Sigmoid colon (tissue), 7 donors: Measurements from ENCODE around the gene TSPYL4. TPM values are rescaled to one million over a fixed set of nuclear protein-coding genes. Genes with fewer than 3 reads are reported as not detected.

Source experiments
- DNase-seq: peaks from one replicate; pipeline ENCODE4 v3.0.0-alpha.2; 2019
- H3K27ac ChIP-seq, 4 donors: fragments of 200-600 bp; sonication (generic); one replicate each; pipeline ENCODE4 v1.5.1; 2016 to 2019; ENCODE audit warnings: mild to moderate bottlenecking in 1 of 4
- H3K27me3 ChIP-seq, 3 donors: fragments of 200-600 bp; sonication (generic); one replicate each; pipeline ENCODE4 v1.5.1; 2019; ENCODE audit warnings: mild to moderate bottlenecking in 1 of 3
- H3K36me3 ChIP-seq, 4 donors: fragments of 200-600 bp; sonication (generic); one replicate each; pipeline ENCODE4 v1.5.1; 2016 to 2019
- H3K4me1 ChIP-seq, 4 donors: fragments of 200-600 bp; sonication (generic); one replicate each; pipeline ENCODE4 v1.5.1; 2017 to 2019
- H3K4me3 ChIP-seq, 4 donors: fragments of 200-600 bp; sonication (generic); one replicate each; pipeline ENCODE4 v1.5.1; 2017 to 2019; ENCODE audit warnings: mild to moderate bottlenecking in 2 of 4, moderate library complexity in 1 of 4
- H3K9me3 ChIP-seq, 4 donors: fragments of 200-600 bp in 3 of 4; sonication (generic) in 3 of 4; one replicate each; pipeline versions ENCODE4 v1.5.1 to v1.6.1; 2013 to 2019
- EP300 ChIP-seq, 4 donors: sonication (generic); formaldehyde crosslinking; IDR thresholded peaks; one replicate each; pipeline ENCODE4 v1.6.1; 2017; ENCODE audit warnings: antibody characterized with exemption in 4 of 4
- POLR2A ChIP-seq, 2 donors: fragments of 450-650 bp; IDR thresholded peaks; one replicate each; pipeline ENCODE4 v1.6.1; 2016; ENCODE audit warnings: antibody characterized with exemption in 2 of 2, mild to moderate bottlenecking in 2 of 2, moderate library complexity in 2 of 2
- POLR2AphosphoS5 ChIP-seq, 4 donors: sonication (generic); formaldehyde crosslinking; IDR thresholded peaks; one replicate each; pipeline ENCODE4 v1.6.1; 2017; ENCODE audit warnings: antibody characterized with exemption in 4 of 4
- WGBS, 2 donors: extraction: QIAGEN DNeasy Blood & Tissue Kit; methylation state at CpG; one replicate each; pipeline ENCODE4 v1.1.7; 2013; 5-methylcytosine and 5-hydroxymethylcytosine counted together
- intact Hi-C: fragments of 100-400 bp; cut with DNase I; formaldehyde crosslinking; loops from one replicate; pipeline ENCODE4 v1.15.1; 2023
- polyA plus RNA-seq, 3 donors: library from polyadenylated mRNA; stranded (reverse); fragments of 200-250 nt; gene quantifications; one replicate each; pipeline ENCODE4 v1.2.3, GENCODE V29; 2013
- total RNA-seq, 4 donors: library from RNA; depleted of rRNA; stranded (reverse); fragments of >200 nt; gene quantifications; one replicate each; pipeline ENCODE4 v1.1.0, GENCODE V29; 2016
- TF ChIP-seq, protein P1 (sequence below), 4 experiments: fragments of 450-650 bp in 3 of 4; fragments of 200-600 bp in 1 of 4; IDR thresholded peaks; one replicate each; pipeline ENCODE4 v1.5.1; 2016 to 2019; ENCODE audit warnings: antibody characterized with exemption in 4 of 4, mild to moderate bottlenecking in 3 of 4, moderate library complexity in 2 of 4
- donor health status: healthy with polysubstance abuse.
- donor health status: Bipolar disorder and iron deficiency.
- donor health status: healthy.

Gene TSPYL4
- total and polyA plus RNA-seq, 7 donors = 3.0 to 18.5 (median 15.1) TPM

DNA sequence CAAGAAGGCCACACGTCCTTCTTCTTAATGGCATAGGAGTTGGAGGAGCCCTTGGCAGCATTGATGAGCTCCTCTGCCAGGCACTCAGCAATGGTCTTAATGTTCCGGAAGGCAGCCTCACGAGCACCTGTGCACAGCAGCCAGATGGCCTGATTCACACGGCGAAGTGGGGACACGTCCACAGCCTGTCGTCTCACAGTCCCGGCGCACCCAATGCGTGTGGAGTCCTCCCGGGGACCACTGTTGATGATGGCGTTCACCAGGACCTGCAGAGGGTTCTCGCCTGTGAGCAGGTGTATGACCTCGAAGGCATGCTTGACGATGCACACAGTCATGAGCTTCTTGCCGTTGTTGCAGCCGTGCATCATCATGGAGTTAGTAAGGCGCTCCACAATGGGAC, 4.6 kb upstream of the TSPYL4 start:
- Histone ChIP-seq H3K27me3 (no peaks in the 10 kb centered on the region), H3K9me3 (no peaks in the 10 kb centered on the region), H3K36me3 (peaks cover 0 to 8% (median 0%) of the 10 kb centered on the region in 4 donors), H3K4me3 (no peak overlapping the region), H3K4me1 (peaks cover 0 to 11% (median 5%) of the 10 kb centered on the region in 4 donors), H3K27ac (no peak overlapping the region)
- TF ChIP-seq POLR2A (IDR thresholded peaks at IDR 0.05) = no peak
- no peak for TF ChIP-seq EP300 (IDR thresholded peaks at IDR 0.05)
- TF ChIP-seq POLR2AphosphoS5 (IDR thresholded peaks at IDR 0.05) = no peak
- TF ChIP-seq, protein P1, sequence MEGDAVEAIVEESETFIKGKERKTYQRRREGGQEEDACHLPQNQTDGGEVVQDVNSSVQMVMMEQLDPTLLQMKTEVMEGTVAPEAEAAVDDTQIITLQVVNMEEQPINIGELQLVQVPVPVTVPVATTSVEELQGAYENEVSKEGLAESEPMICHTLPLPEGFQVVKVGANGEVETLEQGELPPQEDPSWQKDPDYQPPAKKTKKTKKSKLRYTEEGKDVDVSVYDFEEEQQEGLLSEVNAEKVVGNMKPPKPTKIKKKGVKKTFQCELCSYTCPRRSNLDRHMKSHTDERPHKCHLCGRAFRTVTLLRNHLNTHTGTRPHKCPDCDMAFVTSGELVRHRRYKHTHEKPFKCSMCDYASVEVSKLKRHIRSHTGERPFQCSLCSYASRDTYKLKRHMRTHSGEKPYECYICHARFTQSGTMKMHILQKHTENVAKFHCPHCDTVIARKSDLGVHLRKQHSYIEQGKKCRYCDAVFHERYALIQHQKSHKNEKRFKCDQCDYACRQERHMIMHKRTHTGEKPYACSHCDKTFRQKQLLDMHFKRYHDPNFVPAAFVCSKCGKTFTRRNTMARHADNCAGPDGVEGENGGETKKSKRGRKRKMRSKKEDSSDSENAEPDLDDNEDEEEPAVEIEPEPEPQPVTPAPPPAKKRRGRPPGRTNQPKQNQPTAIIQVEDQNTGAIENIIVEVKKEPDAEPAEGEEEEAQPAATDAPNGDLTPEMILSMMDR (IDR thresholded peaks at IDR 0.05) = no peak
- 96 to 97% methylated on average over 18 of the region's 18 CpGs for WGBS, 2 donors
- DNase-seq = peak; percentile 55
- intact Hi-C loops = no loop called here

DNA sequence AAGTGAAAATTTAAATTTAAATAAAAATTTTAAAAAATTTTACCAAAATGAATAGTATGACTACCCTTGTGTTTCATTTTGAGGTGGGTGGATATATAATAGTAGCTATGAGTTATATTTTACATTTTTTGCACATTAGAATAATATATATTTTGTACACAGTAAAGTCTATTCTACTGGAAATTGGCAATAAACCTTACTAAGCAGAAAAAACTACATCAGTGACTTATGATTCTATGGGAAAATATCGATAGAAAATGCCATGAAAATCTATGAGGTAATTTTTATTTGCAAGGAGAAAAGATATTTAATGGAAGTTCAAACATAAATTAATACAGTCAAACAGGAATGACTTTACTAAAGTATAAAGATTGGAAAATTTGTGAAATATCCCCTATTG, 2.8 kb upstream of the TSPYL4 start:
- H3K27me3 ChIP-seq = no peaks in the 10 kb centered on the region
- H3K36me3 ChIP-seq = peaks cover 0 to 8% (median 0%) of the 10 kb centered on the region in 4 donors
- WGBS, 2 donors = 87 to 94% methylated on average over 1 of the region's 1 CpG
- H3K4me1 ChIP-seq = peaks cover 0 to 27% (median 20%) of the 10 kb centered on the region in 4 donors
- intact Hi-C loops = no loop called here
- H3K9me3 ChIP-seq = no peaks in the 10 kb centered on the region
- TF ChIP-seq, protein P1 (IDR thresholded peaks at IDR 0.05) = no peak
- no peak for TF ChIP-seq POLR2A (IDR thresholded peaks at IDR 0.05)
- H3K27ac ChIP-seq = no peak overlapping the region
- no peak overlapping the region for H3K4me3 ChIP-seq
- DNase-seq = no peak

DNA sequence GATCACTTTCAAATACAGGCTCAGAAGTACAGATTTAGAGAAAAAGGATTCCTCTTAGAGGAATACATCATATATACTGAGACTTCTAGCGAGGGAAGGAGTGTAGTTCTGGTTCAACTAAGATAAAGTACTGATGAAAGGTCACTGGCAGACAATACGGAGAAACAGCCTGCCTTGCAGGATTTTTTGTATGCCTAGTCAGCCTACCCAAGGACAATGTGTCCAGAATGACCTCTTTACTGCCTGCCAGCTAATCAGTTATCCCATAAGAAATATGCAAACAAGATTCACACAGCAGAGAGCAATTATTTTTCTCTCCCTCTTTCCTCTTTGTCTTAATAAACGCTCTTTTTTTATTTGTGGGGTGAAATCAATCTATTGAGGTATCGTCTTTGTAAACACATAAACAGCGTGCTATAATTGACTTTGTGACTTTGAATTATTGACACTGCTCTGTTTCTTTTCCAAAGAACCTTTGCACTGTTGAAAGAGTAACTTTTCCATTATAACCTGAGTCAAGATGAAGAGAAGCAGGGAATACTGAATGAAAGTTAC, 1.4 kb upstream of the TSPYL4 start:
- Histone ChIP-seq H3K9me3 (no peaks in the 10 kb centered on the region), H3K27ac (peak overlapping the region in 2 of 4 donors; percentile 88 to 89), H3K4me3 (peak overlapping the region in 1 of 4 donors; percentile 77), H3K27me3 (no peaks in the 10 kb centered on the region), H3K36me3 (peaks cover 0 to 8% (median 0%) of the 10 kb centered on the region in 4 donors), H3K4me1 (peaks cover 0 to 41% (median 34%) of the 10 kb centered on the region in 4 donors)
- TF ChIP-seq, protein P1 (IDR thresholded peaks at IDR 0.05) = no peak
- TF ChIP-seq POLR2AphosphoS5 (IDR thresholded peaks at IDR 0.05) (no peak), POLR2A (IDR thresholded peaks at IDR 0.05) (no peak), EP300 (IDR thresholded peaks at IDR 0.05) (no peak)
- WGBS, 2 donors = 18 to 57% methylated on average over 5 of the region's 5 CpGs
- intact Hi-C loops = loop anchor here (2.0 kb wide), 1 partner anchor 23 kb away; the partner anchor contains the start of gene TSPYL1
- no peak for DNase-seq

DNA sequence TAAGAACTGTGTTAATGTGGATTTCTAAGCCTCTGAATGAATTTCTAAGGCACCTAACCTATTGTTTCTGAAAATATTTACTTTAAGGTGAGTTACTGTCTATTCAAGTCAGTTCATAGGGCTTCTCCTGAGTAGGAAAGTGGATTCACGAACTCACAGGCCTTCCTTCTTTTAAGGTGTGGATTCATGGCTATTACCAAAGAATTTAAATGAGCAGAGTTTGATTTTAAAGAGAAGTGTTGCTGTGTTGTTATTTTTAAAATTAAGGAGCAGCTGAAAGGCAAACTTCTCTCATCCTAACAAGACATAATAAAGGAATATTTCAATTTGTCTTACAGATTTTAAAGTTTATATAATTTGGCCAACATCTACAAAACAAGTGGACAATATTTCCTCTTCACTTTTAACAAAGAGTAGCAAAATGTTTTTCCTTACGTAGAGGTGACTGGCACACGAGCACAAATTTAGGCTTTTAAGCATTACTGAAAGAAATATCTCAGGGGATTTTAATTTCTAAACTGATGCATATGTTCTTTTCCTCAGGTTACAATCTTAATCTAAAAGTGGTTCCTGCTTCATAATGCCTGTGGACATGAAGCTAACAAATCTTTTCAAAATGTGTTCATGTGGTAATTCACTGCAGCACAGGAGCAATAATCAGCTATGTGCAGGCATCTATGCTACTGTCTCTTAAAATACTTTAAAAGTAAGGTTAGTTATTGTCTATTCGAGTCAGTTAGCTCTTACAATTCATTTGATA, 602 bp upstream of the TSPYL4 start:
- intact Hi-C loops = loop anchor here (1.0 to 2.0 kb wide), 2 partner anchors 24 to 25 kb away; partner anchors contain the start of gene TSPYL1
- TF ChIP-seq, protein P1 (IDR thresholded peaks at IDR 0.05) = no peak
- no peak for TF ChIP-seq POLR2AphosphoS5 (IDR thresholded peaks at IDR 0.05)
- no peak for TF ChIP-seq POLR2A (IDR thresholded peaks at IDR 0.05)
- TF ChIP-seq EP300 (IDR thresholded peaks at IDR 0.05) = no peak
- Histone ChIP-seq H3K27ac (peak overlapping the region; percentile 88 to 95 (median 90)), H3K4me1 (peaks cover 0 to 46% (median 38%) of the 10 kb centered on the region in 4 donors), H3K4me3 (peak overlapping the region; percentile 63 to 99 (median 78)), H3K9me3 (no peaks in the 10 kb centered on the region), H3K36me3 (peaks cover 0 to 8% (median 0%) of the 10 kb centered on the region in 4 donors), H3K27me3 (no peaks in the 10 kb centered on the region)
- DNase-seq = no peak
- whole genome bisulfite sequencing, 2 donors = 9 to 17% methylated on average over 4 of the region's 4 CpGs
